Activated T-cell treated with anti-CD3 and anti-CD28 coated beads for 24 hours (primary cell): ENCODE data around the gene HSD17B10.
"Not testable (repeated sequence)": the region's sequence is repeated elsewhere in the genome, so short reads cannot be mapped to it uniquely, and the experiment has no call there.

Source experiments
- DNase-seq: peaks from one replicate; pipeline ENCODE4 v3.0.0-alpha.2; 2020; ENCODE audit warnings: low read depth

Gene HSD17B10

DNA sequence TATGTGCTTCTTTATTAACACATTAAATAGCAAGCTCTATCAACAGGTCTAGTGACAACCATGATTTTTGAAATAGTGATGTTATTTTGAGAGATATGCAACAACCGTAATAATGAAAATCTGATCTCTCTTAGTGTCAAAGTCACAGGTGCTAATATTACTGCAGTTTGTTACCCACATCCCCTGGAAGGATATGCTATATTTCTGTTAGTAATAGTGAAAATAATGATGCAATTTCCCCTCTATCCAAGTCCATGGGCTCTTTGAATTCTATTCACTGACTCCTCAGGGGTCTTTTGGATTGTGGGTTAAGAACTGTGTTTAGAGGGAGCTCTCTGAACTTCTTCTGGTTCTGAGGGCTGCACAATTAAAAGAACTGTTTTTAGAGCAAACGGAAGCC is 3.0 kb upstream of the HSD17B10 start:
- no peak for DNase-seq

GRCh38 chrX:53435997-53436396 is 1.8 kb upstream of the HSD17B10 start:
- peak; percentile 46 for DNase-seq

GRCh38 chrX:53430231-53430630 is 3.9 kb downstream of the HSD17B10 start:
- DNase-seq: no peak

DNA sequence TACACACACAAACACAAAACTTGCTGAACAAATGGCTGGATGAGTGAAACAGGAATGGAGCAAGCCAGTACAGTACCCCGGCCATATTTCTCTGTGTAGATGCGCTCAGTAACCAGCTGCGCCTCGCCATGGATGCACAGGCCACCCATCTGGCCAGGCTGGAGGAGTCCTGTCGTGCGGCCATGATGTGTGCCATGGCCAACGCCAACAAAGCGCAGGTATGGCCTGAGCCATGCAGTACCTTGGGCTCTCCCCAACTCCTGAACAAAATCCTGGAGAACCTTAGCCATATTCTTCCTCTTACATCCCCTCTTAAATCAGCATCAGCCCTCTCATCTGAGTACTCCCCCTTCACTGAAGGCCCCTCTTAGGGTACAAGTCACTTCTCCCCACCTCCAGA is 4.4 kb downstream of the HSD17B10 start:
- DNase-seq: no peak

DNA sequence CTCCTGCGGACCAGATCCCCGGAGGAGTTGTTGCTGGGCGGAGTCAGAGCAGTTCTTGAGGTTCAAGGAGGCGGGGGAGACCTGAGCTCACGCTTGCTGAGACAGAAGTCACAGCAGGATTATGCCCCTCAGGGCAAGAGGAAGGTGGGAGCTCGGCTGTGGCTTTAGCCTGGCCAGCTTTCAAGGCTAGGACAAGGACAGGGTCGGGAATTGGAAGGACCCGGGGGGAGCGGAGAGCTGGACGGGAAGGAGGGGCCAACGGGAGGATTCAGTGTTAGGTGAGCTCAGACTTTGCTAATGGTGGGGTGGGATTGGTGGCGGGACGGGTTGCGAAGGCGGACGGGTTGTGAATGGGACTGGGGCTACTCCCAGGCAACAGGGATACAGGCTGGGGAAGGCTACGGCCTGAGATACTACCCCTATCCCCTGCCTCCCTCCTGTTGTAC is 11.3 kb downstream of the HSD17B10 start, which contains the start of gene RIBC1:
TSS of gene RIBC1 (plus strand) at position 13 of the 446 bp plus-strand sequence. CDS start 3,404 bp downstream, outside the sequence.
- DNase-seq: no peak

GRCh38 chrX:53422086-53422860 is 11.9 kb downstream of the HSD17B10 start, which contains the start of gene SMC1A:
TSS of gene SMC1A (minus strand) at chrX:53422654. CDS start at chrX:53422600, 54 bp downstream.
- peak; percentile 89 for DNase-seq

GRCh38 chrX:53421772-53422085 is 12.4 kb downstream of the HSD17B10 start:
- no peak for DNase-seq

- no peak for DNase-seq
Measured at GRCh38 chrX:53421125-53421524, 13.0 kb downstream of the HSD17B10 start.

DNA sequence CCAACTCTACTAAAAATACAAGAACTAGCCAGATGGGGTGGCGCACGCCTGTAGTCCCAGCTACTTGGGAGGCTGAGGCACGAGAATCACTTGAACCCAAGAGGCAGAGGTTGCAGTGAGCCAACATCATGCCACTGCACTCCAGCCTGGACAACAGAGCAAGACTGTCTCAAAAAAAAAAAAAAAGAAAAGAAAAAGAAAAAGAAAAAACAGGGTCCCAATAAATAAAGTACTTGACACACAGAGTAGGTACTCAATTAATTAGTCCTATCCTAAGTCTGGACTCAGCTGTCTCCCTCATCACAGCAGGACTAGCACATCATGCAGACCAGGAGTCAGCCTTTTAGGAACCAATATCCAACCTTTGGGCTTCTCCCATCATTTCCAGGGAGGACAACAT is 13.8 kb downstream of the HSD17B10 start:
- not testable (repeated sequence) for DNase-seq

DNA sequence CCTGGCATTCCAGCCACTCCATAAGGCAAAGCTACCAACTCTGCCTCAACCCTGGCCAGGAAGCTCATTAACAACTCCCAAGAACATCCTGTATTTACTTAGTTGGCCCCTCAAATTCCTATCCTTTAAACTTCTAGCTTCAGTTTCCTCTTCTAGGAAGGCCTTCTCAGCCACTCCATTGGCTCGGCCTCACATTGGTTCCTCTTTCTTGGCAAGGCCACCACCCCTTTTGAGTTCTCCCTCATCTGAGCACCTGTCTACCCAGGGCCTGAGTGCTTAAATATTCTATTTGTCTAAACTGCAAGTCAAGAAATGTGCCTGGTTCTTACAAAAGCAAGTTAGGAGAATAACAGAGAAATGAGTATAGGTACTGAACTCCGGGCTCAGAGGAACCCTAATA is 21.7 kb downstream of the HSD17B10 start:
- DNase-seq: no peak

GRCh38 chrX:53403535-53403934 is 30.6 kb downstream of the HSD17B10 start:
- no peak for DNase-seq

DNA sequence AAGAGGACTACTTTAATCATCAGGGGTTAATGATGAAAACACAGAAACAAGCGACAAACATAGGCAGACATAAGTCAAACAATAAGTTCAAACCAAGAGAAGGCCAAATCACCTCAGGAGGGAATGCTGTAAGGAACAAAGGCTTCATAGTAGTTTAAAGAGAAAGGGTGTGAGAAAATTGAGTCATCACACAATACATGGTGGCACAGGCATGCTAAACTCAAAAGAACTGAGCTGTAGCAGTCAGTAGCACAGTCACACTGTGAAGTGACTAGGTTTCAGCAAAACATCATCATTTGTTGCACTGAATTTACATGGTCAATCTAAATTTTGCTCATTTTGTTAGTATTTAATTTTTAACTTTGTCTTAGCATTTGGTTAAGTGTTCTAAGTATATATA is 36.0 kb downstream of the HSD17B10 start:
- DNase-seq: no peak

DNA sequence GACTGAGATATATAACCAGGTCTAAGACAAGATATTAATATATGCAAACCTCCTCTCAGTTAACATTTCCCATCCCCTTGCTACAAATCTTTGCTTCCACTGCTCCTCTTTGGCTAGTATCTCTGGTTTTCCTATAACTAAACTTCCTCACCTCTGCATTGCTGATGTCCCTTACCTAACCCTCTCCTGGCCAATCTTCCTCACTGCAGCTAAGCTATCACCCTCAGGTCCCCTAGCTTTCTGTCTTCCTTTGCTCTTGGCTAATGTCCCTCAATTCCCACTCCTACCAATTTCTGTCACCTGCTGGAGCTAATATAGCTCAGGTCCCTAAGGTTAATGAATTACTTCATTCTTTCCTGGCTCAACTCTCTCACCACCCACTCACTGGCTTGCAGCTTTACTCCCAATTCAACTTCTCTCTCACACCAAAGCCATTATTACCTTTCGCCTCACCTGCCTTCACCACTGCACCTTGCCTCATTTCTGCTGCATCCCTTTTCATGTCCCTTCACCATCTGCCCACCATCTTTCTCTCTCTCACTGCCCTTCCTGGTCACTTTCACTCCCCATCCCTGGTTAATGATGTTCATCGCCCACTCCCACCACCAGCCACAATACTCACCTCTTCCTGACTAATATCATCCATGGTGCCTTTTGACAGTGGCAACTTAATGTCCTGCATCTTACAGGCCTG is 38.4 kb downstream of the HSD17B10 start:
- no peak for DNase-seq

DNA sequence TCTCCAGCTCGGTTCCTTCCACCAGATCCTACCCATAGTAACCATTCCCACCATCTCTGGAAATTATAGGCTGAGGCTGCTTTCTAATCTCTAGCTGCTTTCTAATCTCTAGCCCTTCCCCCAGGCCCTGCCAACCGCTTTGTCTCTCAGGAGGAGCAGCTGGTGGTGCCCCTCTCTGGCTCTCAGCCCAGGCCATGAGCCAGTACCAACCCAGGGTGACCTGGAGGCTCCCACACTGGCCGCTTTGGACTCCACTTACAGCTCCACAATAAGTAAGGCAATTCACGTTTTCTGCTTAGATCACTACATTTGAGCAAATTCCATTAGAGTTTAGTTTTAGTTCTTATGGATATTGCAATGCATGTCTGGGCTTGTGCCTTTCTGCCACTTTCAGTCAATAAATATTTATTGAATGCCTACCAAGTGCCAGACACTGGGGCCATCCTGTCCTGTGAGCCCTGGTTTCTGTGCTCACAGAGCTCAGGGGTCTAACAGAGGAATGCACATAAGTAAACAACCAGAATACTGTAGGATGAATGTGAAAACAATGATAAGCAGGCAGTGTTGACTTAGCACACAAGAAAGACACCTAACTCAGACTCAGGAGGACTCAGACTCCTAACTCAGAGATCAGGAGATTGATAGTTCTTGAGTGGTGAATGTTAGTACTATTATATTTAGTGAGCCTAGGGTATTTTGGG is 50.6 kb downstream of the HSD17B10 start:
- no peak for DNase-seq
